ENCODE results near the gene SIPA1L3.

SIPA1L3 gene

GRCh38 chr19:37994823-37995130 lies 87.8 kb downstream of the SIPA1L3 start:
- Histone ChIP-seq H3K4me2 (no peak overlapping the region), H2AFZ (ENCODE audit: low read depth) (no peak overlapping the region), H3K36me3 (ENCODE audit: insufficient read depth) (no peaks in the 10 kb centered on the region), H3K27ac (no peak overlapping the region), H3K4me1 (ENCODE audit: low read depth, poor library complexity, severe bottlenecking) (no peaks in the 10 kb centered on the region), H3K27me3 (ENCODE audit: insufficient read depth, low read depth) (no peaks in the 10 kb centered on the region), H3K79me2 (ENCODE audit: insufficient read depth, low read depth) (no peaks in the 10 kb centered on the region), H3K4me3 (IDR thresholded peaks at IDR 0.05; ENCODE audit: insufficient read depth, low read depth, low read length) (no peak overlapping the region), H4K20me1 (ENCODE audit: insufficient read depth) (no peaks in the 10 kb centered on the region), H3K9ac (no peak overlapping the region)
- TF ChIP-seq CTCF (conservative IDR thresholded peaks at IDR 0.05; ENCODE audit: low read depth, low read length): no peak

- H3K4me2 ChIP-seq: no peak overlapping the region
- H3K79me2 ChIP-seq (ENCODE audit: insufficient read depth, low read depth): no peaks in the 10 kb centered on the region
- no peak overlapping the region for H3K27ac ChIP-seq
- H4K20me1 ChIP-seq (ENCODE audit: insufficient read depth): no peaks in the 10 kb centered on the region
- no peaks in the 10 kb centered on the region for H3K4me1 ChIP-seq (ENCODE audit: low read depth, poor library complexity, severe bottlenecking)
- H3K27me3 ChIP-seq (ENCODE audit: insufficient read depth, low read depth): no peaks in the 10 kb centered on the region
- H3K36me3 ChIP-seq (ENCODE audit: insufficient read depth): no peaks in the 10 kb centered on the region
- no peak overlapping the region for H3K9ac ChIP-seq
- TF ChIP-seq CTCF (conservative IDR thresholded peaks at IDR 0.05; ENCODE audit: low read depth, low read length): no peak
- no peak overlapping the region for H2AFZ ChIP-seq (ENCODE audit: low read depth)
- no peak overlapping the region for H3K4me3 ChIP-seq (IDR thresholded peaks at IDR 0.05; ENCODE audit: insufficient read depth, low read depth, low read length)
These were observed 88.3 kb downstream of the SIPA1L3 start for GRCh38 chr19:37995346-37995745.

- Histone ChIP-seq H3K4me3 (IDR thresholded peaks at IDR 0.05; ENCODE audit: insufficient read depth, low read depth, low read length) (no peak overlapping the region), H3K4me1 (ENCODE audit: low read depth, poor library complexity, severe bottlenecking) (no peaks in the 10 kb centered on the region), H3K36me3 (ENCODE audit: insufficient read depth) (no peaks in the 10 kb centered on the region), H3K27me3 (ENCODE audit: insufficient read depth, low read depth) (no peaks in the 10 kb centered on the region), H3K27ac (no peak overlapping the region), H2AFZ (ENCODE audit: low read depth) (no peak overlapping the region), H3K79me2 (ENCODE audit: insufficient read depth, low read depth) (no peaks in the 10 kb centered on the region), H3K4me2 (no peak overlapping the region), H3K9ac (no peak overlapping the region), H4K20me1 (ENCODE audit: insufficient read depth) (no peaks in the 10 kb centered on the region)
- no peak for TF ChIP-seq CTCF (conservative IDR thresholded peaks at IDR 0.05; ENCODE audit: low read depth, low read length)
These were observed 90.9 kb downstream of the SIPA1L3 start for GRCh38 chr19:37997911-37998344.

GRCh38 chr19:37998801-37999308 lies 91.8 kb downstream of the SIPA1L3 start:
- Histone ChIP-seq H3K27me3 (ENCODE audit: insufficient read depth, low read depth) (no peaks in the 10 kb centered on the region), H3K27ac (no peak overlapping the region), H4K20me1 (ENCODE audit: insufficient read depth) (no peaks in the 10 kb centered on the region), H2AFZ (ENCODE audit: low read depth) (no peak overlapping the region), H3K4me1 (ENCODE audit: low read depth, poor library complexity, severe bottlenecking) (no peaks in the 10 kb centered on the region), H3K4me3 (IDR thresholded peaks at IDR 0.05; ENCODE audit: insufficient read depth, low read depth, low read length) (no peak overlapping the region), H3K9ac (no peak overlapping the region), H3K36me3 (ENCODE audit: insufficient read depth) (no peaks in the 10 kb centered on the region), H3K79me2 (ENCODE audit: insufficient read depth, low read depth) (no peaks in the 10 kb centered on the region), H3K4me2 (no peak overlapping the region)
- TF ChIP-seq CTCF (conservative IDR thresholded peaks at IDR 0.05; ENCODE audit: low read depth, low read length): no peak

Measured in KMS-11 (cell line).